BE2C (cell line): ENCODE measurements around the gene PPP1R3E.

ENCODE experiments used
- DNase-seq: peaks from one replicate; pipeline ENCODE4 v3.0.0-alpha.2; 2020
- H3K27me3 ChIP-seq: fragments of 250-450 bp; sonication (Bioruptor Pico); 2 replicates; pipeline ENCODE4 v1.5.1; 2020; ENCODE audit warnings: mild to moderate bottlenecking
- H3K36me3 ChIP-seq: fragments of 250-450 bp; sonication (Bioruptor Pico); 2 replicates; pipeline ENCODE4 v1.5.1; 2020; ENCODE audit warnings: mild to moderate bottlenecking
- H3K4me1 ChIP-seq: fragments of 250-450 bp; sonication (Bioruptor Pico); 2 replicates; pipeline ENCODE4 v1.5.1; 2020
- H3K4me3 ChIP-seq: 2 replicates; pipeline ENCODE4 v1.5.1; 2011; ENCODE audit warnings: low read depth, low read length
- H3K9me3 ChIP-seq: fragments of 250-450 bp; sonication (Bioruptor Pico); 2 replicates; pipeline ENCODE4 v1.5.1; 2020
- CTCF ChIP-seq: IDR thresholded peaks from 2 replicates; pipeline ENCODE4 v1.5.1; 2012; ENCODE audit warnings: mild to moderate bottlenecking, low read depth, low read length

PPP1R3E gene

DNA sequence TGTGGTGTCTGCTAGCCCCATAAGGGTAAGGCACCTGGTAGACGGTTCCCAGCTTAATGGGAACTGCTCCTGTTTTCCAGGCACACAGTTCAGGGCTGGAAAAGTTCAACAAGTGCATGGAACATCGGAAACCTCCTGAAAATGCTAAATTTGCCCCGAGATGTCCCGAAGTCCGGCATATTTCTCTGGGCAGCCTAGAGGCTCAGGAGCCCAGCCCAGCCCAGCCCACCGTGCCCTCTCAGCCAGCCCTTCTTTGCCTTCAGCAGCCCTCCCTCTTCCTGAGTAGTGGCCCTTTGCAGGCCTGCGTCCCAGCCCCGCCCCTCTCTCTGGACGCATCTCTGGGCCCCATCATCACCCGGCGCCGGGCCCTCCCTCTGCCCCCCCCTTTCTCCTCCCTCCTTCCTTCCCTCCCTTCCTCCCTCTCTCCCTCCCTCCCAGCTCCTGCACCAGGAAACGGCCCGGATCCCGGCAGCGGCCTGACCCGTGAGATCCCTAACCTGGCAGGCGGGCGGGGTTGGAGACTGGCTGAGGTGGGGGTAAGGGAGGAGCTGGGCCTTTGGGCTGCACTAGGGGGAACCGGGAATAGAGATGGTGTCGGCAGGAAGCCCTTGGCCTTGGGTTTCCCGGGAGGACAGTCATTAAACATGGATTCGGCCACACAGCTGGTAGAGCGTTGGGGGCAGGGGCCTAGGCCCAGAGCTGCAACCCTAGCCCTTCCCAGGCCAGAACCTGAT, 3.9 kb upstream of the PPP1R3E start, which contains the start of gene BCL2L2:
Gene BCL2L2 (plus strand): TSS at position 422 of the 734 bp plus-strand sequence. CDS start 935 bp downstream, outside the sequence.
- Histone ChIP-seq H3K4me3 (peak within 1 kb of the TSS; percentile 95), H3K4me1 (no peaks in the 10 kb centered on the region), H3K27me3 (no peaks in the 10 kb centered on the region), H3K9me3 (no peaks in the 10 kb centered on the region), H3K36me3 (peaks cover 16% of the 10 kb centered on the region)
- peak; percentile 95 for DNase-seq
- no peak for TF ChIP-seq CTCF

DNA sequence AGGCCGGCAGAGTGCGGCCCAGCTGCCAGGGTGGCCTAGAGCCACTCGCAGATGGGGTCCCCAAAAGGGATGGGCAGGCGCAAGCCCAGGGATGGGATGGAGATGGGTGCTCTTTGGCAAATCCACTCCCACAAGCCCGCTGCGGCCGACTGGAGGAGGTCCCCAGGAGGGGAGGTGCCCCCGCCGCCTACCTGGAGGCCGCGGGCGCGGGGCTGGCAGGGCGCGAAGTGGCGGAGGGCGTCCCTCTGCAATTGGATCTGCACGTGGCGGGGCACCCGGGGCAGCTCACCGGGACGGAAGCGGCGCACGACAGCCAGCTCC, 730 bp downstream of the PPP1R3E start:
- H3K36me3 ChIP-seq = no peaks in the 10 kb centered on the region
- no peaks in the 10 kb centered on the region for H3K9me3 ChIP-seq
- no peaks in the 10 kb centered on the region for H3K27me3 ChIP-seq
- H3K4me3 ChIP-seq = peak overlapping the region; percentile 61
- no peak for DNase-seq
- H3K4me1 ChIP-seq = no peaks in the 10 kb centered on the region
- TF ChIP-seq CTCF = no peak

DNA sequence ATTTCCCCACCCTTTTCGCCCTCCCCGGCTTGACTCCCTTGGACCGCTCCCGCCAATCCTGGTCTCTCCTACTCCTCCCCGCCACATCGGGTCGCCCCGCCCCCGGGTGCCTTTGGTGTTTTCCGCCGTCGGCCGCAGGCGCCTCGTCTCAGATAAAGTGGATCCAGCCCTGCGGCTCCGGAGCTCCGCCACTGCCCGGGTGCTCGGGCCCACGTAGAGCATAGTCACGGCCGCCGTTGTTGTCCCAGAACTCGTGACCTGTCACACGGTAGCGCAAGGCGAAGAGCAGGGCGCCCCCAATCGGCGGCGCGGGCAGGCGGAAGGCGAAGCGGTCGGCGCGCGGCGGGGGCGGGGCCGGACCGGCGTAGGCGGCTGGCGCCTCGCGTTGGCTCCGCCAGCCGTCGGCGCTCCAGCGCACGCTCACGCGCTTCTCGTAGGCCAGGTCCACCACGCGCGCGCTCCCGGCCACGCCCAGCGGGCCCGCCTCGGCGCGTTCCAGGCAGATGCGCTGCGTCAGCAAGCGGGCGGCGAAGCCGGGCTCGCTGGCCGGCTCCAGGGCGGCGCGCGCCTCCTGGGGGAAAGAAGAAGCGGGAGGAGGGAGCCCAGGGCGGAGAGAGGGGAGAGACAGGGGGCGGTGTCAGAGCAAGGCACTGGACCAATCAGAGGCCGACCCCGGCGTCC, 1.2 kb downstream of the PPP1R3E start:
- no peaks in the 10 kb centered on the region for H3K27me3 ChIP-seq
- DNase-seq = peak; percentile 99
- peak overlapping the region; percentile 87 for H3K4me3 ChIP-seq
- H3K9me3 ChIP-seq = no peaks in the 10 kb centered on the region
- H3K4me1 ChIP-seq = no peaks in the 10 kb centered on the region
- no peaks in the 10 kb centered on the region for H3K36me3 ChIP-seq
- peak; percentile 56 for TF ChIP-seq CTCF

DNA sequence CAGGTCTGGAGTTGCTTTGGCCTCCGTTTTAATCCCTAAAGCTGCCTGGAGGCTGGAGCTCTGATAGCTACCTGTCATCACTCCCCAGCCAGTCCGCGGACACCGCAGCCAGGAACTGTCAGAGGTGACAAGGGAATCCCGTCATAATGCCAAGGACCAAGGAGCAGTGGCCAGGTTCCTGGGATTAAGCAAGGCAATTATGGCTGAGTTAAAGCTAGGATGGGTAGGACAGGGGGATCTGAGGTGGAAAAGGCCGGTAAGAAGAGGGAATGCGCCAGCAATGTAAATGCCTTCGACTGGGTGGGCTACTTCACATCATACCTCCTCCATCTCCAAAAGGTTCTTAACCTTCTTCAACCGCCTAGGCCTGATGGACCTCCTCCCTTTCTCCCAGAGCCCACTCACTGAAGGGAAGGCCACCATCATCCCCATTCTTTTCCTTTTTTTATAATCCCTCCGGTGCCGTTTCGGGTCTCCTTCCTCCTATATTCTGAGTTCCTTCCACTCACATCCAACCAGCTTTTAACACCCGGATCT, 1.9 kb downstream of the PPP1R3E start:
- TF ChIP-seq CTCF = no peak
- no peak for DNase-seq
- Histone ChIP-seq H3K4me3 (peak overlapping the region; percentile 87), H3K27me3 (no peaks in the 10 kb centered on the region), H3K9me3 (no peaks in the 10 kb centered on the region), H3K36me3 (no peaks in the 10 kb centered on the region), H3K4me1 (no peaks in the 10 kb centered on the region)

DNA sequence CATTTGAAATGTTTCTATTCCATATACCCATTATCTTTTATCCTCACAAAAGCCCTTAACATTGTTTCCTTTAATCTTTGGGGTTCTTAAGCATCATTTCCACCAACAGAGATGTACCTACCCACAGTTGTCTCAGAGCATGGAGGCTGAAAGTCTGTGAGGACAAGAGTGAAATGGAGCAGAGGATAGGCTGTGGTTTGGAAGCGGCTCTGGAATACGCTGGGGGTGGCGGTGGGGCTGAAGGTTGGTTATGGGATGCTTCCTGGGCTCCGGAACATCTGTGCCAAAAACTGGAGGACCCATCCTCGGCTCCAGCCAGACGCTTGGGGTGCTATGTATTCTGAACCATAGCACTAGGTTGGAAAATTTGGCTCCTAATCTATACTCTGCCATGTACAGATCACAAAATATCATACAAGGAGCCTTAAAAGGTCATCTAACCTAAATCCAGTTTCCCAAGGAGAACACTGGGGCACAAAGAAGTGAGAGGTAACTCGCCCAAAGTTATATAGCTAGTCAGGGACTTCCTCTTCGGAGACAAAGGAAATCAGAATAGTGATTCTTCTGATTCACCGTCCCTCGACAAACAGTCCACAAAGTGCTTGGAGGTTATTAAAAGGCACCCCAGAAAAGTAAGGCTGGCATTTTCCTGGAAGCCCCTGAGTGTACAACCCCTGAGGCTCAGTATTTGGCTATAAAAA, 2.5 kb downstream of the PPP1R3E start:
- TF ChIP-seq CTCF = no peak
- DNase-seq = no peak
- H3K27me3 ChIP-seq = no peaks in the 10 kb centered on the region
- no peaks in the 10 kb centered on the region for H3K4me1 ChIP-seq
- no peaks in the 10 kb centered on the region for H3K36me3 ChIP-seq
- H3K9me3 ChIP-seq = no peaks in the 10 kb centered on the region
- H3K4me3 ChIP-seq = peak overlapping the region; percentile 87
